GM12878 (cell line): ENCODE results near the gene EZH2. TPM values are rescaled to one million over a fixed set of nuclear protein-coding genes. Genes with fewer than 3 reads are reported as not detected.

Experiments used
- ATAC-seq: fragments of 200-7000 bp; cut with Tn5 transposase; 3 replicates; pipeline ENCODE4 v1.9.1; 2020; ENCODE audit warnings: mild to moderate bottlenecking, moderate library complexity
- BruUV-seq: library from RNA; stranded (reverse); fragments of 400-500 nt; replicated peaks from 2 replicates; lab custom pipeline; 2021; lab: Mats Ljungman, UMichigan
- CTCF ChIA-PET: fragments of 300-600 bp; sonication (Branson Sonifier 250); formaldehyde crosslinking; extraction: SDS; loops from one replicate; lab custom pipeline; 2021; ENCODE audit warnings: inconsistent platforms; lab: Yijun Ruan, JAX
- POLR2A ChIA-PET: fragments of 350-600 bp; formaldehyde crosslinking; extraction: SDS; loops from one replicate; lab custom pipeline; 2021; ENCODE audit warnings: inconsistent platforms; lab: Charles Lee
- RAD21 ChIA-PET: fragments of 300-600 bp; sonication (Branson Sonifier 250); formaldehyde crosslinking; loops from one replicate; lab custom pipeline; 2023; ENCODE audit warnings: antibody characterized with exemption; ENCODE audit not compliant: unreplicated experiment; lab: Charles Lee
- SMC1A ChIA-PET: fragments of 300-600 bp; sonication (Branson Sonifier 250); formaldehyde crosslinking; loops from one replicate; lab custom pipeline; 2023; ENCODE audit not compliant: unreplicated experiment, uncharacterized antibody; lab: Charles Lee
- DNase-seq: peaks from one replicate; pipeline ENCODE4 v3.0.0-alpha.2; 2011; ENCODE audit warnings: low read depth, low spot score
- FAIRE-seq: peaks from 3 replicates; lab custom pipeline; 2011; peaks lifted over from hg19 to GRCh38; lab: Jason Lieb, UNC
- H2AFZ ChIP-seq: 2 replicates; pipeline ENCODE4 v1.6.0; 2011; ENCODE audit warnings: low read depth, low read length, control low read depth; ENCODE audit not compliant: control insufficient read depth
- H3K27ac ChIP-seq: 2 replicates; pipeline ENCODE4 v1.5.1; 2011; ENCODE audit warnings: control low read depth; ENCODE audit not compliant: control insufficient read depth, insufficient read depth
- H3K27me3 ChIP-seq, 2 experiments: replicated peaks in 1 of 2; 2 replicates each; pipeline versions ENCODE4 v1.6.0 to v1.6.1; 2011; ENCODE audit warnings: low read length in 1 of 2; ENCODE audit not compliant: control insufficient read depth in 2 of 2, insufficient read depth in 2 of 2
- H3K36me3 ChIP-seq, 2 experiments: 2 replicates each; pipeline ENCODE4 v1.5.1; 2011; ENCODE audit warnings: low read length in 1 of 2; ENCODE audit not compliant: control insufficient read depth in 2 of 2, insufficient read depth in 2 of 2
- H3K4me1 ChIP-seq: 2 replicates; pipeline ENCODE4 v1.6.1; 2011; ENCODE audit warnings: mild to moderate bottlenecking, low read length, moderate library complexity, mixed read lengths; ENCODE audit not compliant: control insufficient read depth, insufficient read depth
- H3K4me2 ChIP-seq: 2 replicates; pipeline ENCODE4 v1.6.0; 2011; ENCODE audit warnings: control low read depth; ENCODE audit not compliant: control insufficient read depth, insufficient read depth
- H3K4me3 ChIP-seq: fragments of 200-600 bp; sonication (generic); 2 replicates; pipeline ENCODE4 v1.5.1; 2016
- H3K79me2 ChIP-seq: 2 replicates; pipeline ENCODE4 v1.6.0; 2011; ENCODE audit warnings: low read length; ENCODE audit not compliant: control insufficient read depth, insufficient read depth
- H3K9ac ChIP-seq: 2 replicates; pipeline ENCODE4 v1.8.0; 2011; ENCODE audit warnings: low read length, control low read depth, mixed read lengths; ENCODE audit not compliant: control insufficient read depth, insufficient read depth
- H3K9me3 ChIP-seq: replicated peaks from 3 replicates; pipeline ENCODE4 v1.5.1; 2011; ENCODE audit warnings: mild to moderate bottlenecking, low read length; ENCODE audit not compliant: control insufficient read depth, insufficient read depth
- H4K20me1 ChIP-seq: 2 replicates; pipeline ENCODE4 v1.6.0; 2011; ENCODE audit not compliant: control insufficient read depth, insufficient read depth
- BRCA1 ChIP-seq: IDR thresholded peaks from 2 replicates; pipeline ENCODE4 v1.6.1; 2011; ENCODE audit warnings: low read depth, low read length, improper control_type of control experiment
- EED ChIP-seq: sonication (generic); IDR thresholded peaks from 2 replicates; pipeline ENCODE4 v1.6.1; 2016; ENCODE audit warnings: antibody characterized with exemption, low read depth
- EGR1 ChIP-seq, 2 experiments: IDR thresholded peaks; 1 replicate in 1 of 2; 2 replicates in 1 of 2; pipeline ENCODE4 v1.6.1; 2011 to 2012; ENCODE audit warnings: low read depth in 2 of 2, low read length in 2 of 2, borderline replicate concordance in 1 of 2, mild to moderate bottlenecking in 1 of 2, moderate library complexity in 1 of 2
- ETV6 ChIP-seq, 2 experiments: fragments of 450-650 bp in 1 of 2; IDR thresholded peaks in 1 of 2; conservative IDR thresholded peaks in 1 of 2; 2 replicates each; pipeline ENCODE4 v1.6.1; 2014; ENCODE audit warnings: antibody characterized with exemption in 1 of 2, borderline replicate concordance in 1 of 2, low read depth in 1 of 2, mild to moderate bottlenecking in 1 of 2, moderate library complexity in 1 of 2
- NFIC ChIP-seq: IDR thresholded peaks from 2 replicates; pipeline ENCODE4 v1.6.1; 2012; ENCODE audit warnings: low read depth, mild to moderate bottlenecking, inconsistent platforms, low read length, moderate library complexity
- NRF1 ChIP-seq: conservative IDR thresholded peaks from 2 replicates; pipeline ENCODE4 v1.6.1; 2011; ENCODE audit warnings: mild to moderate bottlenecking, low read depth, low read length, improper control_type of control experiment
- POLR2AphosphoS2 ChIP-seq: IDR thresholded peaks from 2 replicates; pipeline ENCODE4 v1.6.1; 2011; ENCODE audit warnings: low read depth, mild to moderate bottlenecking, low read length, improper control_type of control experiment, moderate library complexity
- RUNX3 ChIP-seq: IDR thresholded peaks from 2 replicates; pipeline ENCODE4 v1.6.1; 2012; ENCODE audit warnings: low read length, inconsistent platforms
- TCF7 ChIP-seq: IDR thresholded peaks from 2 replicates; pipeline ENCODE4 v1.6.1; 2014; ENCODE audit warnings: antibody characterized with exemption, borderline replicate concordance
- ZNF384 ChIP-seq: IDR thresholded peaks from 2 replicates; pipeline ENCODE4 v1.6.1; 2012; ENCODE audit warnings: low read depth, mild to moderate bottlenecking, low read length, improper control_type of control experiment, borderline replicate concordance
- WGBS: methylation state at CpG from one replicate; pipeline ENCODE4 v1.1.6; 2016; ENCODE audit warnings: low lambda C conversion rate; ENCODE audit not compliant: insufficient replicate concordance, insufficient coverage; ENCODE audit errors: missing lambda C conversion rate; 5-methylcytosine and 5-hydroxymethylcytosine counted together
- in situ Hi-C: fragments of 300-500 bp; cut with MboI; formaldehyde crosslinking; loops from 9 replicates; pipeline ENCODE4 v1.14.3; 2018; ENCODE audit warnings: mixed read lengths
- intact Hi-C: fragments of 100-400 bp; cut with micrococcal nuclease; formaldehyde crosslinking; loops from one replicate; pipeline ENCODE4 v1.14.2; 2022; ENCODE audit not compliant: unreplicated experiment
- polyA plus RNA-seq, 11 experiments: library from polyadenylated mRNA; depleted of rRNA in 4 of 11; unstranded in 6 of 11; stranded (reverse) in 5 of 11; fragments of >200 nt; fragmentation: Nextera tagmentation in 4 of 11; fragmentation: Illumina TruSeq in 1 of 11; extraction: Ambion mirVana in 4 of 11; extraction: Trizol in 1 of 11; gene quantifications; 1 replicate in 1 of 11; 2 replicates in 10 of 11; pipeline versions ENCODE4 v1.2.1 to v1.2.3, GENCODE V29; 2011 to 2016; ENCODE audit warnings: inconsistent platforms in 2 of 11, missing spikeins in 2 of 11, low read depth in 1 of 11
- total RNA-seq, 4 experiments: library from RNA; depleted of rRNA in 3 of 4; stranded (reverse); fragments of >200 nt in 3 of 4; fragmentation: Illumina TruSeq in 1 of 4; extraction: Trizol in 1 of 4; gene quantifications; 2 replicates each; pipeline versions ENCODE4 v1.2.1 to v1.2.3, GENCODE V29; 2013 to 2021

EZH2 gene
- total and polyA plus RNA-seq, 10 of the 15 experiments (the other 5 are each of a cell fraction or from before 2014, with no cell fraction given): 19.4 to 69.6 (median 40.8) TPM

GRCh38 chr7:148838905-148839304 lies 45.2 kb downstream of the EZH2 start:
- H3K4me1 ChIP-seq: peaks cover 11% of the 10 kb centered on the region
- ChIA-PET SMC1A (no interaction called here), CTCF (interaction anchor here (0.9 kb wide), 1 partner anchor 17 kb away, joined by 3 read pairs; no protein-coding TSS in a partner anchor), POLR2A (no interaction called here), RAD21 (interaction anchor here (0.6 kb wide), 1 partner anchor 16 kb away, joined by 3 read pairs; no protein-coding TSS in a partner anchor)
- H3K27ac ChIP-seq: no peak overlapping the region
- no peak overlapping the region for H3K4me2 ChIP-seq
- FAIRE-seq: no peak
- intact Hi-C loops: no loop called here
- ATAC-seq: peak; percentile 47
- TF ChIP-seq EED: no peak
- TF ChIP-seq TCF7: no peak
- no peak for TF ChIP-seq BRCA1
- no peak for TF ChIP-seq NRF1
- no peak for TF ChIP-seq POLR2AphosphoS2
- TF ChIP-seq ETV6 (conservative IDR thresholded peaks at IDR 0.05 in 1 of 2, IDR thresholded peaks at IDR 0.05 in 1 of 2; ENCODE audit: borderline replicate concordance in 1 of 2, low read depth in 1 of 2): peak in 1 of 2 experiments; percentile 98; a peak in 2 of 4 replicates
- TF ChIP-seq ZNF384: no peak
- TF ChIP-seq NFIC: no peak
- TF ChIP-seq RUNX3: peak; percentile 52
- TF ChIP-seq EGR1 (IDR thresholded peaks at IDR 0.05; ENCODE audit: borderline replicate concordance in 1 of 2, low read depth in 2 of 2, low read length in 2 of 2): 0 out of 3 replicates have a peak, but pooled peaks of 1 of the 2 experiments have one; percentile 25
- H3K9ac ChIP-seq: no peak overlapping the region
- H3K79me2 ChIP-seq: peaks cover 31% of the 10 kb centered on the region
- 8% methylated on average over 2 of the region's 2 CpGs for WGBS
- no peak overlapping the region for H3K4me3 ChIP-seq
- no peak for DNase-seq
- no TSS peak for BruUV-seq
- no peaks in the 10 kb centered on the region for H3K27me3 ChIP-seq
- in situ Hi-C loops: no loop called here
- H3K9me3 ChIP-seq: no peaks in the 10 kb centered on the region
- H4K20me1 ChIP-seq: no peaks in the 10 kb centered on the region
- H3K36me3 ChIP-seq: peaks cover 0 to 8% of the 10 kb centered on the region in 2 experiments; a peak in 2 of 4 replicates
- no peak overlapping the region for H2AFZ ChIP-seq
